Choroid plexus epithelial cell (primary cell): ENCODE measurements around the gene IL1RN.

Experiments used
- DNase-seq: peaks from one replicate; pipeline ENCODE4 v3.0.0-alpha.2; 2010; ENCODE audit warnings: low read depth
- H3K4me3 ChIP-seq: 2 replicates; pipeline ENCODE4 v1.5.1; 2011; ENCODE audit warnings: low read depth, mild to moderate bottlenecking, control low read depth, low read length, moderate library complexity
- TF ChIP-seq, protein P1 (sequence below): conservative IDR thresholded peaks from 2 replicates; pipeline ENCODE4 v1.5.1; 2011; ENCODE audit warnings: low read depth, mild to moderate bottlenecking, control low read depth, inconsistent platforms, low read length, moderate library complexity

The IL1RN gene

DNA sequence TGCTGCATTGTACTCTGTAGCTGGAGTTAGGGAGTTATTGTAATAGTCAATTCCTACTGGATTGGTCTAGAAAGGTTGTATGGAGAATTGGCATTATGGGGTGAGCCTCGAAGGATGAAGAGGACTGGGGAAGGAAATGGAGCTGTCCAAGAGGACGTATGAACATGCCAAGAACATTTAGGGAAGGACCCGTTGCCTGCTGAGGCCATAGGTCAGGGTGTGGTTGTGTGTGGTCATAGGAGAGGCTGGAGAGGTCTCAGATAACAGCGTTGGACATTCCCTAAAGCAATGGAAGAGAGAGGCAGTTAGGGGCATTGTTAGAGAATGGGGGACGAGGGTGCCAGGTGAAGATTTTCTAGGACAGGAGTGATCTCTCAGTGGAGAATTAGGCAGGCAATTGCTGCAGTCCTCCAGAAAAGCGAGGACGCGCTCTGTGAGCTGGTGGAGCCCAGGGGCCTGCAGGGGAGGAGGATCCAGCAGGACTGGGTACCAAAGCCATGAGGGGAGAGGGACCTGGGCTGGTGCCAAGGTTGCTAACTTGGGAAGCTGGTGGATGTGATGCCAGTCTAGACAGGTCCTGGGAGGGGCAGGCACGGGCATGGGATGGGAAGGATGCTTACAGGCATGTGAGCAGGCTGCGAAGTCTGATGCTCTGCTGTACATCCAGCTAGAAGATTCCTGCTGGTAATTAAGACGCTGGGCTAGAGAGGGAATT is 37.0 kb downstream of the IL1RN start:
- TF ChIP-seq, protein P1, sequence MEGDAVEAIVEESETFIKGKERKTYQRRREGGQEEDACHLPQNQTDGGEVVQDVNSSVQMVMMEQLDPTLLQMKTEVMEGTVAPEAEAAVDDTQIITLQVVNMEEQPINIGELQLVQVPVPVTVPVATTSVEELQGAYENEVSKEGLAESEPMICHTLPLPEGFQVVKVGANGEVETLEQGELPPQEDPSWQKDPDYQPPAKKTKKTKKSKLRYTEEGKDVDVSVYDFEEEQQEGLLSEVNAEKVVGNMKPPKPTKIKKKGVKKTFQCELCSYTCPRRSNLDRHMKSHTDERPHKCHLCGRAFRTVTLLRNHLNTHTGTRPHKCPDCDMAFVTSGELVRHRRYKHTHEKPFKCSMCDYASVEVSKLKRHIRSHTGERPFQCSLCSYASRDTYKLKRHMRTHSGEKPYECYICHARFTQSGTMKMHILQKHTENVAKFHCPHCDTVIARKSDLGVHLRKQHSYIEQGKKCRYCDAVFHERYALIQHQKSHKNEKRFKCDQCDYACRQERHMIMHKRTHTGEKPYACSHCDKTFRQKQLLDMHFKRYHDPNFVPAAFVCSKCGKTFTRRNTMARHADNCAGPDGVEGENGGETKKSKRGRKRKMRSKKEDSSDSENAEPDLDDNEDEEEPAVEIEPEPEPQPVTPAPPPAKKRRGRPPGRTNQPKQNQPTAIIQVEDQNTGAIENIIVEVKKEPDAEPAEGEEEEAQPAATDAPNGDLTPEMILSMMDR, result no peak
- no peak overlapping the region for H3K4me3 ChIP-seq
- DNase-seq, result no peak

DNA sequence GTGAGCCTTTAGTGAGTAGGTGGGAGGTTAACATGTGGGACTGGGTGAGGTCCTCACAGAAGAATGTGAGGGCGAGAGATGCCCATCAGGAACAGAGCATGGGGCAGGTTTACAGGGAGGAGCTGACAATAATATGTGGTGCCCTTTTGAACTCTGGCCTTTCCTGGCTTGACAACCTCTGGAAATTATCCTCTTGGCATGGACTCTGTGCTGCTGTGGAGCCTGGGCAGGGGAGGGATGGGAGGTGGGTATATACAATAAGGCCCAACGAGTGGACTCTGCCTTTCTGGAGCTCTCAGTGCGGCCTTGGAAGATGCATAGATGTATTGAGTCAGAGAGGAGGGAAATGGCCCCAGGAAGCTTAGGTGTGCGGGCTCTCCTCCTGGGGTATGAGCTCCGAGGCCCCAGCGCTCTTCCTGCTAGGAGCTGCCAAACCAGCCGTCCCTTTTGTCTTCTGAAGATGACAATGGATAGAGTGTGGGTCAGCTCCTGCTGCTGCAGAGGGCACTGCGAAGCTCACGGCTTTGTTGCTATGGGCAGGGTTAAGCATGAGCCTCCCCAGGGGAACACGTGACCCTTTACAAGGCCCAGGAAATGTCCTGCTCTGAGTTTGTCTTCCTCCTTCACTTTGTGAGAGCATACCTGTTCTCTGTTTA is 37.7 kb downstream of the IL1RN start:
- DNase-seq, result no peak
- TF ChIP-seq, protein P1, result no peak
- H3K4me3 ChIP-seq, result no peak overlapping the region

DNA sequence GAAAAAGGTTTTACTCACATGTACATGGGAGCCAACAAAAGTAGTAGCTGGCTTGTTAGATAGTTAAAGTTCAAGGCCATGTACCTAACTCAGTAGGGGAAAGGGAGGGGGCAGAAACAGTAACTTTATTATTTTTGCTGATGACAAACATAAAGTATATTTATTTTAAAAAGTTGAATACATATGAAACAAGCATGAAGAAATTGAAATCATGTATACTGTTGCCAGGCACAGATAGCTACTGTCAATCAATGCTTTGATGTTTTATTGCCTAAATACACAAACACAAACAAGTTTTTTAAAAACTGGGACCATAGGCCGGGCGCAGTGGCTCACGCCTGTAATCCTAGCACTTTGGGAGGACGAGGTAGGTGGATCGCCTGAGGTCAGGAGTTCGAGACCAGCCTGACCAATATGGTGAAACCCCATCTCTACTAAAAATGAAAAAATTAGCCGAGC is 38.8 kb downstream of the IL1RN start:
- no peak overlapping the region for H3K4me3 ChIP-seq
- no peak for DNase-seq
- TF ChIP-seq, protein P1, result no peak

DNA sequence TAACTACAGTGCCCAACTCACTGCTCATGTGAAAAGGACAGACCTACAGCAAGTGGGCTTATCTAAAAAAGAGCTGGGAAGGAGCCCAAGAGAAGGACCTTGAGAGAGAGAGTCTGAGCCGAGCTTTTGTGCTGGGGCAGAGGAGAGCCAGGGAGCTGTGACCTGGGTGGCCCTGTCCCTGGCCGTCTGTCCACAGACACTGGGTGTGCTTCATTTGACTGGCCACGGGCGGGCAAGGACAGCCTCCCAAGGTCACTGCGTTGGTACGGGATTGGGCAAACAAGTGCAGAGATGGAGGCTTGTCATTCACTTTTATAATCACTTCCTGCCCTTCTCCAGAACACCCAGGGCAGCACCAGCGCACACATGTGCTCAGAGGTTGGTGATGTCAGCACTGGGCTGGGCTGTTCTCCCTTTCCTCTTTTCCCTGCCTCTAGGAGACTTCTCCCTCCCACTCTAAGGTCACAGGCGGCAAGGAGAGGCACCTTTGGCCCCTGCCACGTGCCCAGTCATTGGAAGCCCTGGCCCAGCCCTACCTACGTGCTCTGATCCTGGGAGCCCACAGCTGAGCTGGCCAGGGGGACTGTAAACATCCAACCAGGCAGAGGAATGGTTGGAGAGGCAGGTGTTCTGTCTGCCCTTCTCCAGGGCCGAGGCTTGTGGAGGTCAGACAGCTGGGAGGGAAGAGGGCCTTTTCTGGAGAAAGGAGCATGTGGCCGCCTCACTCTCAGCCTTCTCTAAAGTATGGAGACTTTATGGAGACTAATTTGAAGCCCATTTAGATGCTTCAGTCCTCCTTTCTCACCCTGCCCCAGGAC is 39.9 kb downstream of the IL1RN start:
- no peak overlapping the region for H3K4me3 ChIP-seq
- DNase-seq, result no peak
- TF ChIP-seq, protein P1, result no peak

DNA sequence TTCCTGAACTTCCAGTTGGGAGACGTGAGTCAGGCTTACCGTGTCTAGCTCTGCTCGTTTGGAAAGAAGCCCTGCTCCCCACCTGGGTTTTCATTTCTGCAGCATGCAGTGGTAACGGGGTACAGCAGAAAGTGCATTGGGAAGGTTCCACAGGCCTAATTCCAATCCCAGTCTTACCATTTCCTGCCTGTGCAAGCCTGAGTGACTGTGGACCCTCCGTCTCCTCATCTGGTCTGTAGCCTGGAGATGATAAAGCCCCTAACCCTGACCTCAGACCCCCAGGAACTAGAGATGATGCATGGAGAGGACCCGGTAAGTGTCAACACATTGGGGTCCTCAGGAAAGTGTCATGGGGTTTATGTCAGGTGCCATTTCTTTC is 40.6 kb downstream of the IL1RN start:
- no peak overlapping the region for H3K4me3 ChIP-seq
- TF ChIP-seq, protein P1, result no peak
- no peak for DNase-seq

DNA sequence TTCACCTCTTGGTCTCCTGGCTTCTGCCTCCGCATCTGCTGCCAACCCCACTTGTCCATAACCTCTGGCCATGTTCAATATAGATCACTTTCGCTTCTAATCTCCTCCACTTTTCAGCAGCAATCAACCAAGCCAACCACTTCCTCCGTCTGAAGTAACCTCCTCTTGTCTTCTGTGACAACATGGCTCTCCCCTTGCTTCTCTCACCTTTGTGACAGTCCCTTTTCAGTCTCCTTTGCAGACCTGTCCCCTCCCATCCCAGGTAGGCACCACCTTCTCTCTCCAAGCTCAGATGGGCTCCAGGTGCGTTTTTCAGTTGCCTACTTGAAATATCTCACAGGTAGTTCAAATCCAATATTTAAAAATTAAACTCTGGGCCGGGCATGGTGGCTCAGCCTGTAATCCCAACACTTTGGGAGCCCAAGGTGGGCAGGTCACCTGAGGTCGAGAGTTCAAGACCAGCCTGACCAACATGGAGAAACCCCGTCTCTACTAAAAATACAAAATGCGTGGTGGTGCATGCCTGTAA is 41.7 kb downstream of the IL1RN start:
- H3K4me3 ChIP-seq, result no peak overlapping the region
- no peak for DNase-seq
- TF ChIP-seq, protein P1, result no peak
